SK-N-SH (cell line): Measurements from ENCODE around the gene PPP2R3B. TPM values are rescaled to one million over a fixed set of nuclear protein-coding genes. Genes with fewer than 3 reads are reported as not detected.

Experiments
- CTCF ChIA-PET: fragments of 300-600, 350-600 bp; formaldehyde crosslinking; extraction: SDS; loops from one replicate; lab custom pipeline; 2021; lab: Yijun Ruan, JAX
- POLR2A ChIA-PET: fragments of 350-600 bp; sonication (Branson Sonifier 250); formaldehyde crosslinking; extraction: SDS; loops from one replicate; lab custom pipeline; 2020; ENCODE audit warnings: antibody characterized with exemption, inconsistent platforms; lab: Yijun Ruan, JAX
- DNase-seq: peaks from one replicate; pipeline ENCODE4 v3.0.0; 2012
- H2AFZ ChIP-seq: fragments of 200-600 bp; sonication (generic); 2 replicates; pipeline ENCODE4 v1.8.1; 2016; ENCODE audit warnings: antibody characterized with exemption, mild to moderate bottlenecking, low read depth
- H3F3A ChIP-seq: fragments of 200-600 bp; sonication (generic); replicated peaks from 2 replicates; pipeline ENCODE3; 2016; ENCODE audit warnings: antibody characterized with exemption, mild to moderate bottlenecking; ENCODE audit not compliant: insufficient read depth
- H3K27ac ChIP-seq, 2 experiments: fragments of 200-500 bp in 1 of 2; fragments of 200-600 bp in 1 of 2; sonication (Bioruptor generic) in 1 of 2; sonication (generic), shearing (Covaris generic) in 1 of 2; 2 replicates each; pipeline versions ENCODE4 v1.5.1 to v1.6.1; 2014 to 2016; ENCODE audit warnings: low read depth in 2 of 2, inconsistent platforms in 1 of 2, low read length in 1 of 2, mild to moderate bottlenecking in 1 of 2, mixed read lengths in 1 of 2
- H3K27me3 ChIP-seq: fragments of 200-600 bp; sonication (generic), shearing (Covaris generic); 2 replicates; pipeline ENCODE4 v1.6.1; 2016; ENCODE audit warnings: mixed run types; ENCODE audit not compliant: insufficient read depth
- H3K36me3 ChIP-seq, 2 experiments: fragments of 200-500 bp in 1 of 2; fragments of 200-600 bp in 1 of 2; sonication (Bioruptor generic) in 1 of 2; sonication (generic) in 1 of 2; replicated peaks in 1 of 2; 2 replicates each; pipeline versions ENCODE3 to v1.5.1; 2014 to 2016; ENCODE audit warnings: low read length in 1 of 2, mild to moderate bottlenecking in 1 of 2; ENCODE audit not compliant: insufficient read depth in 2 of 2, control insufficient read depth in 1 of 2
- H3K4me1 ChIP-seq, 2 experiments: fragments of 200-500 bp in 1 of 2; fragments of 200-600 bp in 1 of 2; sonication (Bioruptor generic) in 1 of 2; sonication (generic), shearing (Covaris generic) in 1 of 2; 2 replicates each; pipeline versions ENCODE4 v1.5.1 to v1.6.1; 2014 to 2016; ENCODE audit warnings: low read depth in 1 of 2, low read length in 1 of 2, mixed run types in 1 of 2; ENCODE audit not compliant: insufficient read depth in 2 of 2, control insufficient read depth in 1 of 2
- H3K4me2 ChIP-seq: fragments of 200-600 bp; sonication (generic), shearing (Covaris generic); 2 replicates; pipeline ENCODE4 v1.6.1; 2017; ENCODE audit warnings: mixed run types
- H3K4me3 ChIP-seq, 2 experiments: fragments of 200-500 bp in 1 of 2; fragments of 200-600 bp in 1 of 2; sonication (Bioruptor generic) in 1 of 2; sonication (generic), shearing (Covaris generic) in 1 of 2; 2 replicates each; pipeline versions ENCODE4 v1.5.1 to v1.8.1; 2014 to 2016; ENCODE audit warnings: low read depth in 2 of 2, inconsistent platforms in 1 of 2, low read length in 1 of 2, mild to moderate bottlenecking in 1 of 2, mixed read lengths in 1 of 2, moderate library complexity in 1 of 2
- H3K79me2 ChIP-seq: fragments of 200-600 bp; sonication (generic); 2 replicates; pipeline ENCODE4 v1.8.1; 2017; ENCODE audit warnings: mild to moderate bottlenecking; ENCODE audit not compliant: insufficient read depth
- H3K9ac ChIP-seq: fragments of 200-600 bp; sonication (generic); 2 replicates; pipeline ENCODE4 v1.6.1; 2017; ENCODE audit warnings: mixed run types
- H3K9me2 ChIP-seq: fragments of 200-600 bp; sonication (generic); 2 replicates; pipeline ENCODE4 v1.6.1; 2017; ENCODE audit warnings: mixed run types
- H3K9me3 ChIP-seq: fragments of 200-600 bp; sonication (generic); 2 replicates; pipeline ENCODE4 v1.6.1; 2017; ENCODE audit warnings: mixed run types, mild to moderate bottlenecking, moderate library complexity
- H4K20me1 ChIP-seq: fragments of 200-600 bp; sonication (generic); 2 replicates; pipeline ENCODE4 v1.6.1; 2017; ENCODE audit warnings: mild to moderate bottlenecking, mixed run types; ENCODE audit not compliant: insufficient read depth
- FOXM1 ChIP-seq: IDR thresholded peaks from 2 replicates; pipeline ENCODE4 v1.4.0; 2012; ENCODE audit warnings: low read depth, mild to moderate bottlenecking
- GABPA ChIP-seq: IDR thresholded peaks from 2 replicates; pipeline ENCODE4 v1.4.0; 2012; ENCODE audit warnings: low read depth, mild to moderate bottlenecking
- GATA2 ChIP-seq: sonication (generic); formaldehyde crosslinking; IDR thresholded peaks from 2 replicates; pipeline ENCODE4 v1.5.0; 2020; ENCODE audit warnings: mild to moderate bottlenecking, missing genetic modification reagents
- MXI1 ChIP-seq: IDR thresholded peaks from 2 replicates; pipeline ENCODE4 v1.6.1; 2012; ENCODE audit warnings: mild to moderate bottlenecking, low read depth, low read length, improper control_type of control experiment
- NFIC ChIP-seq: IDR thresholded peaks from 2 replicates; pipeline ENCODE4 v1.4.0; 2012; ENCODE audit warnings: borderline replicate concordance
- NRF1 ChIP-seq: IDR thresholded peaks from 2 replicates; pipeline ENCODE4 v1.6.1; 2012; ENCODE audit warnings: low read depth, mild to moderate bottlenecking, low read length
- RXRA ChIP-seq: IDR thresholded peaks from 2 replicates; pipeline ENCODE4 v1.4.0; 2012; ENCODE audit warnings: low read depth, mild to moderate bottlenecking, borderline replicate concordance
- SIN3A ChIP-seq: IDR thresholded peaks from 2 replicates; pipeline ENCODE4 v1.6.1; 2012; ENCODE audit warnings: low read depth, mild to moderate bottlenecking, low read length, moderate library complexity, borderline replicate concordance
- SMC3 ChIP-seq: IDR thresholded peaks from 2 replicates; pipeline ENCODE4 v1.6.1; 2012; ENCODE audit warnings: low read depth, low read length, improper control_type of control experiment
- TCF12 ChIP-seq: IDR thresholded peaks from 2 replicates; pipeline ENCODE4 v1.4.0; 2012
- TEAD4 ChIP-seq: IDR thresholded peaks from 2 replicates; pipeline ENCODE4 v1.4.0; 2012; ENCODE audit warnings: mild to moderate bottlenecking, borderline replicate concordance; ENCODE audit not compliant: insufficient read depth
- WGBS: methylation state at CpG from one replicate; pipeline ENCODE4 v1.1.6; 2017; ENCODE audit warnings: low lambda C conversion rate; 5-methylcytosine and 5-hydroxymethylcytosine counted together
- polyA plus RNA-seq, 3 experiments: library from polyadenylated mRNA; depleted of rRNA; stranded (reverse); fragments of >200 nt; gene quantifications; 2 replicates each; pipeline ENCODE4 v1.2.3, GENCODE V29; 2012
- TF ChIP-seq, protein P1 (sequence below): IDR thresholded peaks from 2 replicates; pipeline ENCODE4 v1.6.1; 2012; ENCODE audit warnings: mild to moderate bottlenecking, low read depth, low read length, moderate library complexity
- TF ChIP-seq, protein P2 (sequence below): IDR thresholded peaks from 2 replicates; pipeline ENCODE4 v1.4.0; 2012; ENCODE audit warnings: low read depth, borderline replicate concordance
- TF ChIP-seq, protein P3 (sequence below): fragments of 200-600 bp; sonication (generic); IDR thresholded peaks from 2 replicates; pipeline ENCODE4 v1.6.1; 2017; ENCODE audit warnings: antibody characterized with exemption, mild to moderate bottlenecking, moderate library complexity
- TF ChIP-seq, protein P4 (sequence below): fragments of 150-350 bp; IDR thresholded peaks from 2 replicates; pipeline ENCODE4 v1.6.1; 2016; ENCODE audit warnings: mild to moderate bottlenecking, low read depth, low read length

Gene PPP2R3B
- polyA plus RNA-seq, 1 of the 3 experiments (the other 2 are of a cell fraction) = 19.4 TPM

DNA sequence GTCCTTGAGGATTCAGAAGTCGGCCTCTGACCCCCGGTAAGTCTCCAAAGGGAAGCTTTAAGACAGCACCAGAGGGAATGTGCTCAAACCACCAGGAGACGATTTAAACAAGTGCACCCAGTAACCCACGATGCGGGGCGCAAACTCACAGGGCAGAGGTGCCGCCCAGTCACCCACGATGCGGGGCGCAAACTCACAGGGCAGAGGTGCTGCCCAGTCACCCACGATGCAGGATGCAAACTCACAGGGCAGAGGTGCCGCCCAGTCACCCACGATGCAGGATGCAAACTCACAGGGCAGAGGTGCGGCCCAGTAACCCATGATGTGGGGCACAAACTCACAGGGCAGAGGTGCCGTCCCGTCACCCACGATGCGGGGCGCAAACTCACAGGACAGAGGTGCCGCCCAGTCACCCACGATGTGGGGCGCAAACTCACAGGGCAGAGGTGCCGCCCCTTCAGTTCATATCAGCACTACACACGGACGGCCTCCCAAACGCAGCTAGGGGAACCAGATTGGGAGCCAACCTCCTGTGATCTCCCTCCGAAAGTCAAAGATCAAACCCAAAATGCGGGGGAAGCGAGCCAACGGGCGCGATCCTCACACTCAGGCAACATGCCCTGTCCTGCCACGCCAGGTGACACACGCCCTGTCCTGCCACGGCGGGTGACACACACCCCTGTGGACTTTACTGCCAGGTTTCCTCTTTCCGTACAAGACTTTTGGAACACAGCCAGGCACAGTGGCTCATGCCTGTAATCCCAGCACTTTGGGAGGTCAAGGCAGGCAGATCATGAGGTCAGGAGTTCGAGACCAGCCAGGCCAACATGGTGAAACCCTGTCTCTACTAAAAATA is 11.3 kb downstream of the PPP2R3B start:
- Histone ChIP-seq H3F3A (no peaks in the 10 kb centered on the region), H4K20me1 (peaks cover 10% of the 10 kb centered on the region; the same call in 1 of the 2 replicates), H3K9me3 (no peaks in the 10 kb centered on the region), H3K36me3 (no peaks in the 10 kb centered on the region), H3K4me2 (peak overlapping the region; percentile 28; the same call in 1 of the 2 replicates), H2AFZ (no peak overlapping the region), H3K27me3 (no peaks in the 10 kb centered on the region), H3K9ac (no peak overlapping the region), H3K4me3 (no peak overlapping the region), H3K27ac (no peak overlapping the region), H3K79me2 (peaks cover 22% of the 10 kb centered on the region; the same call in 1 of the 2 replicates), H3K4me1 (no peaks in the 10 kb centered on the region; a peak in 1 of 4 replicates), H3K9me2 (no peaks in the 10 kb centered on the region)
- ChIA-PET POLR2A (no interaction called here), CTCF (no interaction called here)
- 89% methylated on average over 18 of the region's 38 CpGs for WGBS
- no peak for DNase-seq
- TF ChIP-seq RXRA = no peak
- no peak for TF ChIP-seq TEAD4
- TF ChIP-seq FOXM1 = no peak
- no peak for TF ChIP-seq NFIC
- no peak for TF ChIP-seq GATA2 (CRISPR knock-in tag)
- TF ChIP-seq NRF1 = no peak

DNA sequence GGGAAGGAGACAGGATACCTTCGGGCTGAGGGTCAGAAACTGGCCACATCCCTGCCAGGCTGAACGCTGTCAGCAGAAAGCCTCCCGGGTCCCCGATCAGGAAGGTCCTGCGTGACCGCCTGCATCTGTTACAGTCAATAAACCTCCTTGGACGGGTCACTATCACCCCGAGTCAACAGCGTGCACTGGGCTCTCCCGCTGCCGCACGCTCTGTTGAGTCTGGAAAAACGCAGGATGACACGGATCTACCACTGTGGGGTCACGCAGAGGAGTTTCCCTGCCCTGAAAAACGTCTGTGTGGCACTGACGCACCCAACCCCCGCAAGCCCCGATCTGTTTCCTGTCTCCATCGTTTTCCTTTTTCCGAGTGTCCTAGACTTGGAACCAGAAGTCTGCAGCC is 12.1 kb downstream of the PPP2R3B start:
- POLR2A ChIA-PET = no interaction called here
- WGBS = 59% methylated on average over 7 of the region's 21 CpGs
- H4K20me1 ChIP-seq = peaks cover 10% of the 10 kb centered on the region; the same call in 1 of the 2 replicates
- H3K4me3 ChIP-seq = no peak overlapping the region
- no peak overlapping the region for H3K9ac ChIP-seq
- H3F3A ChIP-seq = no peaks in the 10 kb centered on the region
- H3K27ac ChIP-seq = no peak overlapping the region
- no peak overlapping the region for H2AFZ ChIP-seq
- TF ChIP-seq TCF12 = no peak
- no peak for TF ChIP-seq GABPA
- TF ChIP-seq, protein P1, sequence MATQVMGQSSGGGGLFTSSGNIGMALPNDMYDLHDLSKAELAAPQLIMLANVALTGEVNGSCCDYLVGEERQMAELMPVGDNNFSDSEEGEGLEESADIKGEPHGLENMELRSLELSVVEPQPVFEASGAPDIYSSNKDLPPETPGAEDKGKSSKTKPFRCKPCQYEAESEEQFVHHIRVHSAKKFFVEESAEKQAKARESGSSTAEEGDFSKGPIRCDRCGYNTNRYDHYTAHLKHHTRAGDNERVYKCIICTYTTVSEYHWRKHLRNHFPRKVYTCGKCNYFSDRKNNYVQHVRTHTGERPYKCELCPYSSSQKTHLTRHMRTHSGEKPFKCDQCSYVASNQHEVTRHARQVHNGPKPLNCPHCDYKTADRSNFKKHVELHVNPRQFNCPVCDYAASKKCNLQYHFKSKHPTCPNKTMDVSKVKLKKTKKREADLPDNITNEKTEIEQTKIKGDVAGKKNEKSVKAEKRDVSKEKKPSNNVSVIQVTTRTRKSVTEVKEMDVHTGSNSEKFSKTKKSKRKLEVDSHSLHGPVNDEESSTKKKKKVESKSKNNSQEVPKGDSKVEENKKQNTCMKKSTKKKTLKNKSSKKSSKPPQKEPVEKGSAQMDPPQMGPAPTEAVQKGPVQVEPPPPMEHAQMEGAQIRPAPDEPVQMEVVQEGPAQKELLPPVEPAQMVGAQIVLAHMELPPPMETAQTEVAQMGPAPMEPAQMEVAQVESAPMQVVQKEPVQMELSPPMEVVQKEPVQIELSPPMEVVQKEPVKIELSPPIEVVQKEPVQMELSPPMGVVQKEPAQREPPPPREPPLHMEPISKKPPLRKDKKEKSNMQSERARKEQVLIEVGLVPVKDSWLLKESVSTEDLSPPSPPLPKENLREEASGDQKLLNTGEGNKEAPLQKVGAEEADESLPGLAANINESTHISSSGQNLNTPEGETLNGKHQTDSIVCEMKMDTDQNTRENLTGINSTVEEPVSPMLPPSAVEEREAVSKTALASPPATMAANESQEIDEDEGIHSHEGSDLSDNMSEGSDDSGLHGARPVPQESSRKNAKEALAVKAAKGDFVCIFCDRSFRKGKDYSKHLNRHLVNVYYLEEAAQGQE = no peak
- TF ChIP-seq, protein P2, sequence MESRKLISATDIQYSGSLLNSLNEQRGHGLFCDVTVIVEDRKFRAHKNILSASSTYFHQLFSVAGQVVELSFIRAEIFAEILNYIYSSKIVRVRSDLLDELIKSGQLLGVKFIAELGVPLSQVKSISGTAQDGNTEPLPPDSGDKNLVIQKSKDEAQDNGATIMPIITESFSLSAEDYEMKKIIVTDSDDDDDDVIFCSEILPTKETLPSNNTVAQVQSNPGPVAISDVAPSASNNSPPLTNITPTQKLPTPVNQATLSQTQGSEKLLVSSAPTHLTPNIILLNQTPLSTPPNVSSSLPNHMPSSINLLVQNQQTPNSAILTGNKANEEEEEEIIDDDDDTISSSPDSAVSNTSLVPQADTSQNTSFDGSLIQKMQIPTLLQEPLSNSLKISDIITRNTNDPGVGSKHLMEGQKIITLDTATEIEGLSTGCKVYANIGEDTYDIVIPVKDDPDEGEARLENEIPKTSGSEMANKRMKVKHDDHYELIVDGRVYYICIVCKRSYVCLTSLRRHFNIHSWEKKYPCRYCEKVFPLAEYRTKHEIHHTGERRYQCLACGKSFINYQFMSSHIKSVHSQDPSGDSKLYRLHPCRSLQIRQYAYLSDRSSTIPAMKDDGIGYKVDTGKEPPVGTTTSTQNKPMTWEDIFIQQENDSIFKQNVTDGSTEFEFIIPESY = no peak
- TF ChIP-seq, protein P3, sequence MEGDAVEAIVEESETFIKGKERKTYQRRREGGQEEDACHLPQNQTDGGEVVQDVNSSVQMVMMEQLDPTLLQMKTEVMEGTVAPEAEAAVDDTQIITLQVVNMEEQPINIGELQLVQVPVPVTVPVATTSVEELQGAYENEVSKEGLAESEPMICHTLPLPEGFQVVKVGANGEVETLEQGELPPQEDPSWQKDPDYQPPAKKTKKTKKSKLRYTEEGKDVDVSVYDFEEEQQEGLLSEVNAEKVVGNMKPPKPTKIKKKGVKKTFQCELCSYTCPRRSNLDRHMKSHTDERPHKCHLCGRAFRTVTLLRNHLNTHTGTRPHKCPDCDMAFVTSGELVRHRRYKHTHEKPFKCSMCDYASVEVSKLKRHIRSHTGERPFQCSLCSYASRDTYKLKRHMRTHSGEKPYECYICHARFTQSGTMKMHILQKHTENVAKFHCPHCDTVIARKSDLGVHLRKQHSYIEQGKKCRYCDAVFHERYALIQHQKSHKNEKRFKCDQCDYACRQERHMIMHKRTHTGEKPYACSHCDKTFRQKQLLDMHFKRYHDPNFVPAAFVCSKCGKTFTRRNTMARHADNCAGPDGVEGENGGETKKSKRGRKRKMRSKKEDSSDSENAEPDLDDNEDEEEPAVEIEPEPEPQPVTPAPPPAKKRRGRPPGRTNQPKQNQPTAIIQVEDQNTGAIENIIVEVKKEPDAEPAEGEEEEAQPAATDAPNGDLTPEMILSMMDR = no peak
- TF ChIP-seq, protein P4, sequence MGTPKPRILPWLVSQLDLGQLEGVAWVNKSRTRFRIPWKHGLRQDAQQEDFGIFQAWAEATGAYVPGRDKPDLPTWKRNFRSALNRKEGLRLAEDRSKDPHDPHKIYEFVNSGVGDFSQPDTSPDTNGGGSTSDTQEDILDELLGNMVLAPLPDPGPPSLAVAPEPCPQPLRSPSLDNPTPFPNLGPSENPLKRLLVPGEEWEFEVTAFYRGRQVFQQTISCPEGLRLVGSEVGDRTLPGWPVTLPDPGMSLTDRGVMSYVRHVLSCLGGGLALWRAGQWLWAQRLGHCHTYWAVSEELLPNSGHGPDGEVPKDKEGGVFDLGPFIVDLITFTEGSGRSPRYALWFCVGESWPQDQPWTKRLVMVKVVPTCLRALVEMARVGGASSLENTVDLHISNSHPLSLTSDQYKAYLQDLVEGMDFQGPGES = no peak
- TF ChIP-seq SIN3A = no peak
- TF ChIP-seq SMC3 = no peak
- no peak for TF ChIP-seq MXI1
- H3K79me2 ChIP-seq = peaks cover 20% of the 10 kb centered on the region; the same call in 1 of the 2 replicates
- H3K4me1 ChIP-seq = no peaks in the 10 kb centered on the region; a peak in 1 of 4 replicates
- no peaks in the 10 kb centered on the region for H3K36me3 ChIP-seq
- DNase-seq = peak; percentile 55
- H3K9me2 ChIP-seq = no peaks in the 10 kb centered on the region
- no peaks in the 10 kb centered on the region for H3K9me3 ChIP-seq
- H3K27me3 ChIP-seq = no peaks in the 10 kb centered on the region
- H3K4me2 ChIP-seq = peak overlapping the region; percentile 28; the same call in 1 of the 2 replicates
- CTCF ChIA-PET = no interaction called here
